GM18870 (cell line): ENCODE measurements around the gene COL21A1.

Experiments used
- ATAC-seq: cut with Tn5 transposase; IDR thresholded peaks from one replicate; pipeline ENCODE4 v1.9.1; 2021; ENCODE audit warnings: moderate library complexity; ENCODE audit not compliant: unreplicated experiment

Gene COL21A1

GRCh38 chr6:56246541-56246880, 869 bp downstream of the COL21A1 start:
- ATAC-seq: no peak

DNA sequence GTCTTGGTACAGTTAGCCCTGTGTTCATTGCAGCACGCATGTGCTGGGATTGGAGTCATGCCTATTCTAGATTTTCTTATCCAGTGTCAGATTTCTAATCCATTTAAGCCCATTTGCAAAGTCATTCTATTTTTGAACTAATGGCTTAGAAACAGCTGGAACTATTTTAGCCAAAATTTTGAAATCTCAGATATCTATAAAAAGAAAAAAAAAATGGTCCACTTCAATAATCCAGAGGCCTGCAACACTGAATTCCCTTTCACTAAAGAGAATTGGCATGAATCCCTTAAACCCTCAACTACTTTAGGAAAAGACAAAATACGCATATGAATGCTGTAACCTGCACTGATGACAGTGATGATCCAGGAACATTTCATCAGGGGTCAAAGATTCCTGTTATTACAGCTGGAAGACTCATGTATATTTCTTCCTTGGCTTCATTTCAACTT, 1.5 kb downstream of the COL21A1 start:
- no peak for ATAC-seq

DNA sequence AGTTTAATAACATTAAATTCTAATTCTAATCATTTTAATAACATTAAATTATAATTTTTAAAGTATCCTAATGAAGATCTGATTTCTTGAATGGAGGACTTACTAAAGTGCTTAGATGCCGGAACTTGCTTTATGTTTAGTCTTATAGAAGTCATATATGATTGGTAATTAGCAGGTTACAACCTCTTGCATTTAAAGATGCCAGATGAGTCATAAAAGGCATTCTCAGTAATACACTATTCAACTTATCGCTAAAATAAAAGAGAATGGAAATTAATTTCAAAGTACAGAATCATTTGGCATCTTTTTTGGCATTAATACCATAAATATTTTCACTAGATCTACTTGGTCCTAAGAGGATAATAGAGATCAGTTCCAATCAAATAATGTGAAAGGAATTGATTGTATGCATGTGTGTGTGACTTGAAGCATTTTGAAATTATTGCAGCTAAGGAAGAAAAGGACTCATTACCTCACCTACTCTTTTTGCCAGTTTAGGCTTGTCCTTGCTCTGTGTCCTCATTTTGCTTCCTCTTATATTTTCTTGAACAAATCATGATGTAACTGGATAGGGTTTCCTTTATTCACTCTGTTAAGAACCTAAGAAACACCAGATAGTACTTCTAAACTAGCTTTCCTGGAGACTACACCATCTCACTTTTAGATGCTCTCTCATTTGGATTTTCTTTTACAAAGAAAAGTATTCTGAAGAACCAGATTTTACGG, 2.7 kb downstream of the COL21A1 start:
- ATAC-seq: no peak

DNA sequence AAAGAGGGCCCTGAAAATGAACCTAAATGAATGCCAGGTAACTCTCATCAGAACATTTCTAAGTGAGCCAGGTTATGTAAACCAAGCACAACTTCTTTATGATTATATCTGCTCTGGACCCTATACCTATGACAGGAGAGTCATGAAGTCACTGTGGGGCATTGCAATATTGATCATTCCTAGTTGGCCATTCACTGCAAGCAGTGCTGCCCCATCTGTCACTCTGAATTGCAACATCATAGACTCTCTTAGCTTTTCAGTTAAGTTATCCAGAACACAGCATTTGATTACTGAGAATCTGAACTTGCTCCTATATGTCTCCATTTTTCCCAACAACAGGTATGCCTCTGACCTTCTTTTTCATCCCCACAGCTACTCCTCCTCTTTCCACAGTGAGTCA, 3.3 kb downstream of the COL21A1 start:
- no peak for ATAC-seq

DNA sequence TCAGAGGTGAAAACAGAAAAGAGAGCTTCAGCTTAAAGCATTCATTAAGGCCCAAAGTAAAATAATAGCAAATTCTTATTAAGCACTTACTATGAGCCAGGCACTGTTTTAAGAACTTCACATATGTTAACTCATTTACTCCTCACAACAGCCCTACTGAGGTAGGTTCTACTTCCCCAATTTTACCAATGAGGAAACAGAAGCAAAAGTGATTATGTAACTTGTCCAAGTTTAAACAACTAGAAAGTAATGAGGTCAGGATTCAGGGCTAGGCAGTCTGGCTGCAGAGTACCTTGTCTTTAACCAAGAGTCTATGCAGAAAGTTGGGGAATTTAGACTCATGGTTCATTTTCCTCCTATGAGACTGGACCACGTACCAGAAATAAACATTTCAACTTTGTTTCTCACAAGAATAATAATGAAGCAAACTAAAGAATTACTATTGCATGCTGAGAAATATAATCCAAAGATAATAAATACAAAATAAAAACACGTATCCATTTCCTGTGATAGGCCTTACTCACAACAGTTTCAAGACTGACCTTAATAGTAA, 3.8 kb downstream of the COL21A1 start:
- peak; percentile 68 for ATAC-seq

DNA sequence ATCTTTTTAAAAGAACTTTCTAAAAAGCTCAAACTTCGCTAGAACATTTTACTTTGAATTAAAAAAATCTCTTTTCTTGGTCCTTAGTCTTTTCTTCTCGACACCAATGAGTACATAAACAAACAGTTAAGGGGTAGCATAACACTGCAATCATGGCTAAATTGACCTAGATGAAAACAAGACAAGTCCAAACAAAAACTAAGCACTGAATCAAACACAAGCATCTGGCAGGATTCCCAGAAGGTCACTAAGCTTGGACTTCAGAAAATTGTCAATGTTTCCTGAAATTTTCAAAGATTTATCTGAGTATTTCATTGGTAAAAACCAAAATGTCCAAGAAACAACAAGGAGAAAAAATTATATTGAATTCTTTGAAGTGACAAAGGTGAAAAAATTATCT, 5.0 kb downstream of the COL21A1 start:
- no peak for ATAC-seq

DNA sequence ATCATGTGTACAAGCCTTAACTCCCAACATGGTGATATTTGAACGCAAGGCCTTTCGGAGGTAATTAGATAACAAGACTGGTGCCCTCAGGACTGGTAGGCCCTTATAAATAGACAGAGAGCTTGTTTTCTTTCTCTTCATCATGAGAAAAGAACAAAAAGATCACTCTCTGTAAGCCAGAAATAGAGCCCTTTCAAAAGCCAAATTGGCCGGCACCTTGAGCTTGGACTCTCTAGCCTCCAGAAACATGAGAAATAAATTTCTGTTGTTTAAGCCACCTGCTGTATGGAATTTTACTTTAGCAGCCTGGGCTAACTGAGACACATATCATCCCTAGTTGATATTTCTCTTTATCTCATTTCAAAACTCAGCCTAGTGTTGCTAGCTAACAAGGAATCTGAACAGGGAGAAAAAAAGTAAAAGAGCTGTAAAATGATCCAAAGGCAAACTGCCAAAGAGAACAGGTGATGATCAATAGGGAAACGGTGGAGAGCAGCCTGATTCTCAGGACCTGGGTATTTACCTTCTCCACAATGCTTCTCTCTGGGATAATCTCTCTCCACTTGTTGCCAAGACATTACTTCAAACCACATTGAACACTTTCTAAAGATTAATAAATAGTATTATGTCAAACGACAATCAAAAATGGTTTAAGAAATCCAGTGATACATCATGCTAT, 6.1 kb downstream of the COL21A1 start:
- no peak for ATAC-seq

DNA sequence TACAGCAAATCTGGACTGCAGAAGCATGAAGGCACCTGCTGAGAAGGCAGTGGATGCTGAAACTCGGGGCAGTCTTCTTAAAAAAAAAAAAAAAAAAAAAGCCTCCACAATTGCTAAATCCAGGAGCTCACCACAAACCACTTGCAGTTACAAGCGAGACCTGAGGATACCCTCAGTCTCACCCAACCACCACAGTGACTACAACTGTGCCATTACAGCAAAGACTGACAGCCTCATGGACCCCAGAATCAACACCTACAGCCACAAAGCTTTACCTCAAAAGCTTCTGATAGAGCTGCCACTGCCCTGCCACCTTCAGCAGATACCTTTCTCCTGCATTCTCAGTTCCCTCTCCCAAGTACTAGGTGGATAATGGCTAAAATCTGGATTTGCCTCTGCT, 9.0 kb downstream of the COL21A1 start:
- no peak for ATAC-seq

DNA sequence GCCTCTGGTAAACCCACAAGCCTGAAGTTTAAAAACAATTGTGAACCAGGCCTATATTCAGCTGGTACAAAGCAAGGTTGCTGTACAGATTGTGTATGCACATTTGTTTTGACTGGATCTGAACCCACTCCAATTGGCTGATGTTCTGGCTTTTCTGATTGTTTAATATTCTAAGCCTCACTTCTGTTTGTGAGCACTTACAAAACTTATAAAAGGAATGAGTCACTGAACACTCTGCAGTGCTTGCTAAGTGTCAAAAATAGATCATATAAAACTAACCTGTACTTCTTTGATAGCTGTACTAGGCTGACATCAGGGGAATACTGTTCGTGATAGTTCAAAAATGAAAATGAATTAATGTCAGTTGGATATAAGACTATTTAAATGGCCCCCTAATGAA, 12.1 kb downstream of the COL21A1 start:
- no peak for ATAC-seq

GRCh38 chr6:56232436-56232835, 14.9 kb downstream of the COL21A1 start:
- no peak for ATAC-seq

GRCh38 chr6:56231827-56232226, 15.6 kb downstream of the COL21A1 start:
- no peak for ATAC-seq

DNA sequence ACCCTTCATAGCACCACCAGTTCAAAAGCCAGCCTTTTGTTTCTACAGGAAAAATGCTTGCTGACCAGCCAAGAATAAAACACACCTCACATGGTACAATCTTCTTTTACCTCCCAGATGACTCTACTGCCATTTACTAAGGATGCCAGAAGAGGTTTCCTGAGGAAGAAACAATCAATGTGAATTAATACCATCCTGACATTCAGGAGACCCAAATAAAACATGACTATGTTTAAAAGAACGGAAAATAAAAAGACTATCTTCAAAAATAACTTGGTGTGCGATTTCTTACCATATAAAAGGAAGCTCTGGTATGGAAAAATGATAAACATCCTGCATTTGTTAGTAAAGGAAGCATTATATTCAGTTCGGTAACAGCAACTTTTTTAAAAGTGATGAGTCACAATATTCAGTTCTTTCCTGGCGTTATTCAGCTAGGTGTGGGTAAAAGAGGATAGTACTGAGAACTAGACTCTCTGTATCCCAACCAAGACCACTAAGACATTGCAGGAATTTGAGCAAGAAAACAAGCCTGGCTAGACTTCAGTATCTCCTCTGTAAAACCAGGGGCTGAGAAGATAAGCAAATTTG, 16.3 kb downstream of the COL21A1 start:
- ATAC-seq: no peak

DNA sequence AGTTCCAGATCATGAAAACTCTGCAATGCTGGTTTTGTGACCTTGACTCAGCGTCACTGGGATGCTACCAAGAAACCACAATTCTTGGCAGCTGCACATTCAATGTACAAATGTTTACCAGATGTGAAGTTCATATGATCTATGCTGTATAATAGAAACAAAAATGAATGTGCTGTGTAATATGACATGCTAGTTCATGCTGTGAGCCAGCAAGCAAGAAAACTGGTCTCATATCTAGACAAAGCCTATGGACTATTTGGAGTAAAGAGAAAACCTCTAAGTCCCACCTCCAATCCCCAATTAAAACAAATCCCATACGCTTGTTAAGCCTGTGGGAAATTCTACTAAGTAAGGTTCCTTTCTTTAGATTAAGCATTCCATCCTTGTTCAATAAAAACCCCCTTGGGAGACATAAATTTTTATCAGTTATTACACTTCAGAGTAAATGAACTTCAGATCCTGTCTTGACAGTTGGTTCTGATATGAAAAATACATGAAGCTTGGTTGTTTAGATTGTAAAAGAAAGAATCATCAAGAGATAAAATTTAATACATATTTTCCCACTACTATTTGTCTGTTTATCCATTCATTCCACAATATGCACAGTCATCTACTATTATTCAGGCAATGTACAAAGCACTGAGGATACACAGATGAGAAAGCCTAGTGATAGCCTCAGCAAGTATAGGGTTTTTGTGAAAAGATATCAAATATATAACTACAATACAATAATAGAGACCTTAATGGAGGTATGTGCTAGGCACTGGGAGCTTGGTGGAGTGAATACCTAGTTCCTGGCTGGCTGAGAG, 20.1 kb downstream of the COL21A1 start:
- ATAC-seq: no peak

- ATAC-seq: no peak
These were observed 23.4 kb downstream of the COL21A1 start for GRCh38 chr6:56223995-56224394.

- no peak for ATAC-seq
These were observed 24.9 kb downstream of the COL21A1 start for GRCh38 chr6:56222499-56222898.

DNA sequence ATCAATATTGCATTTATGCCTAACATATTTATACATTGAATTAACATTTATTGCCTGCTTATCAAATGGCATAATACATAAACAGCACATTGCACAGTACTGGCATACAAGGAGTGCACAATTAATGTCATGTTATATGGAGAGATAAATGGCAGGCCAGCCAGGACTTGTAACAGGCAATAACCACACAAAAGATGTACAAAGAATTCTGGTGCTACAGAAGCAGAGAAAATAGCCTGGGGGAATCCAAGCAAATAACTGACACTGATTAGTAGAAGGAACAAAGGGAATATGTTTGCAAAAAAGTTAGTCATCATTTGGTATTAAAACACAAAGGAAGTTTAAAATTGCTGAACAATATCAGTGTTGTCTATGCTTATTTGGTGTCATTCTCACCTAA, 27.3 kb downstream of the COL21A1 start:
- no peak for ATAC-seq

GRCh38 chr6:56214703-56215101, 32.7 kb downstream of the COL21A1 start:
- no peak for ATAC-seq

GRCh38 chr6:56214041-56214702, 33.2 kb downstream of the COL21A1 start:
- ATAC-seq: no peak

GRCh38 chr6:56211724-56212123, 35.7 kb downstream of the COL21A1 start:
- no peak for ATAC-seq

GRCh38 chr6:56204134-56204533, 43.2 kb downstream of the COL21A1 start:
- ATAC-seq: no peak

DNA sequence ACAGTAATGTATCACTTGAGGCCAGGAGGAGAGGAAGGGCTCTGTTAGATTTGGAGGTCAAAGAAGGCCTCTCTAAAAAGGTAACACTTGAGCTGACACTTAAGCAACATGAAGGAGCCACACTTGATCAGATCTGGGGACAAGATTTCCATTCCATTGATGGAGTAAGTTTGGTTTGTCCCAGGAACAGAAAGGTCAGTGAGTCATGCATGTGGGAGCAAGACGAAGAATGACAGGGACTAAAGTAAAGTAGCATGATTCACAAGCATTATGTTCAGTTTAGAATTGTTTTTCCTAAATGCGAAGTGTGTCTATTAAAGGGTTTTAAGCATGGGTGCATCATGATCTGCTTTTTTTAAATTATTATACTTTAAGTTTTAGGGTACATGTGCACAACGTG, 47.4 kb downstream of the COL21A1 start:
- ATAC-seq: no peak
